Measurements from ENCODE around the gene TIGD7.
"Not testable (repeated sequence)": the region's sequence is repeated elsewhere in the genome, so short reads cannot be mapped to it uniquely, and the experiment has no call there.

The TIGD7 gene

GRCh38 chr16:3282730-3283542, 22.3 kb downstream of the TIGD7 start, which contains the start of gene ZNF263:
TSS of gene ZNF263 (plus strand) at chr16:3283491. CDS start at chr16:3283819, 328 bp downstream.
- in situ Hi-C loops (cut with HindIII; ENCODE audit: low sequenced_read_pairs) = no loop called here

- in situ Hi-C loops (cut with HindIII; ENCODE audit: low sequenced_read_pairs) = no loop called here
Measured at GRCh38 chr16:3282103-3282729, 23.0 kb downstream of the TIGD7 start.

GRCh38 chr16:3281222-3281820, 23.9 kb downstream of the TIGD7 start:
- in situ Hi-C loops (cut with HindIII; ENCODE audit: low sequenced_read_pairs) = no loop called here

GRCh38 chr16:3276679-3277078, 28.6 kb downstream of the TIGD7 start:
- in situ Hi-C loops (cut with HindIII; ENCODE audit: low sequenced_read_pairs) = no loop called here

- in situ Hi-C loops (cut with HindIII; ENCODE audit: low sequenced_read_pairs) = no loop called here
Measured at GRCh38 chr16:3274947-3275346, 30.3 kb downstream of the TIGD7 start.

- in situ Hi-C loops (cut with HindIII; ENCODE audit: low sequenced_read_pairs) = no loop called here
Measured at GRCh38 chr16:3274490-3274889, 30.7 kb downstream of the TIGD7 start.

GRCh38 chr16:3271281-3271680, 33.9 kb downstream of the TIGD7 start:
- in situ Hi-C loops (cut with HindIII; ENCODE audit: low sequenced_read_pairs) = not testable (repeated sequence)

- in situ Hi-C loops (cut with HindIII; ENCODE audit: low sequenced_read_pairs) = not testable (repeated sequence)
Measured at GRCh38 chr16:3270718-3271117, 34.5 kb downstream of the TIGD7 start.

- in situ Hi-C loops (cut with HindIII; ENCODE audit: low sequenced_read_pairs) = no loop called here
Measured at GRCh38 chr16:3268294-3268693, 36.9 kb downstream of the TIGD7 start.

- in situ Hi-C loops (cut with HindIII; ENCODE audit: low sequenced_read_pairs) = no loop called here
Measured at GRCh38 chr16:3266873-3267537, 38.2 kb downstream of the TIGD7 start.

- in situ Hi-C loops (cut with HindIII; ENCODE audit: low sequenced_read_pairs) = no loop called here
Measured at GRCh38 chr16:3264137-3265036, 40.8 kb downstream of the TIGD7 start.

- in situ Hi-C loops (cut with HindIII; ENCODE audit: low sequenced_read_pairs) = no loop called here
Measured at GRCh38 chr16:3262517-3262916, 42.7 kb downstream of the TIGD7 start.

- in situ Hi-C loops (cut with HindIII; ENCODE audit: low sequenced_read_pairs) = no loop called here
Measured at GRCh38 chr16:3259836-3260235, 45.4 kb downstream of the TIGD7 start.

- in situ Hi-C loops (cut with HindIII; ENCODE audit: low sequenced_read_pairs) = no loop called here
Measured at GRCh38 chr16:3256866-3257465, 48.3 kb downstream of the TIGD7 start.

- in situ Hi-C loops (cut with HindIII; ENCODE audit: low sequenced_read_pairs) = no loop called here
Measured at GRCh38 chr16:3256146-3256865, 48.9 kb downstream of the TIGD7 start, which contains the start of gene MEFV. TSS of gene MEFV (minus strand) at chr16:3256633. CDS start at chr16:3256587, 46 bp downstream.

GRCh38 chr16:3254309-3254708, 50.9 kb downstream of the TIGD7 start:
- in situ Hi-C loops (cut with HindIII; ENCODE audit: low sequenced_read_pairs) = no loop called here

- in situ Hi-C loops (cut with HindIII; ENCODE audit: low sequenced_read_pairs) = no loop called here
Measured at GRCh38 chr16:3252967-3253366, 52.3 kb downstream of the TIGD7 start.

GRCh38 chr16:3249451-3249850, 55.8 kb downstream of the TIGD7 start:
- in situ Hi-C loops (cut with HindIII; ENCODE audit: low sequenced_read_pairs) = no loop called here

- in situ Hi-C loops (cut with HindIII; ENCODE audit: low sequenced_read_pairs) = no loop called here
Measured at GRCh38 chr16:3249020-3249419, 56.2 kb downstream of the TIGD7 start.

All from DLD1 (cell line).